Eye (tissue), 1 donor: ENCODE measurements around the gene ADTRP.

ENCODE experiments used
- DNase-seq: peaks from one replicate; pipeline ENCODE4 v3.0.0-alpha.2; 2015

The ADTRP gene

DNA sequence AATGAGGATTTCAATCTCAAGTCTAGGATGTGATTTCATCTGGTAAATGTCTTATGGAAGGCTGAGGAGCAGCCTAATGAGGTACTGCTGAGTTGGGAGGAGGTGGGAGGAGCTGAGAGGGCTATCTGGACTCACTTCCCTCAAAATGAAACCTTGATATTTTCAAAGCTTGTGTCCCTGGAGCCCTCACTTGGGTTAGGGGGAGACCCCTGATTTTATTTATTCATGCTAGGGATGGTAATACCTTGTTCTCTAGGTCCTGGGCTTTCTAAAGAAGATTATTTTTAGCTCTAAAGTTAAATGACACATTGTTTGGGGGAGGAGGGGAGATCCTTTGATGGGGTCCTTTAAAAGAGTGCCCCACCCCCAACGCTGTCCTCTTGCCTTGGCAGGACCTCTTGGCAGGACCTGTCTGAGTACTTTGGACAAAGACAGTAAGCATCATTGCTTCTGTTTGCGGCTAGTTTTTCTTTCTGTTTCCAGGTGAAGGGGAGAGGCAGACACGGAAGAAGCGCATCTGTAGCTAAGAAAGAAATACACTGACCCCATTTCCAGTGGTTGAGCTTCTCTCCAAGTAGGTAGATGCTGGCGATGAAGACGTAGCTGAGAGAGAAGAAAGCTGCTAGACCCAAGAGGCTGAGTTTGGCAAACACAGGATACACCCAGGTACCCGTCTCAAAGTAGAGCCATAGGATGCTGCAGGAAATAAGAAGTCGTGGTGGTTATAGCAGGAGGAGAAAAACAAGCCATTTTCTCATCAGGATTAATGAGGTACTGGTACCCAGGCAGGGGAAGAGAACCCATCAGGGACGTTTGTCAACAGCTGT is 55.6 kb downstream of the ADTRP start:
- no peak for DNase-seq

DNA sequence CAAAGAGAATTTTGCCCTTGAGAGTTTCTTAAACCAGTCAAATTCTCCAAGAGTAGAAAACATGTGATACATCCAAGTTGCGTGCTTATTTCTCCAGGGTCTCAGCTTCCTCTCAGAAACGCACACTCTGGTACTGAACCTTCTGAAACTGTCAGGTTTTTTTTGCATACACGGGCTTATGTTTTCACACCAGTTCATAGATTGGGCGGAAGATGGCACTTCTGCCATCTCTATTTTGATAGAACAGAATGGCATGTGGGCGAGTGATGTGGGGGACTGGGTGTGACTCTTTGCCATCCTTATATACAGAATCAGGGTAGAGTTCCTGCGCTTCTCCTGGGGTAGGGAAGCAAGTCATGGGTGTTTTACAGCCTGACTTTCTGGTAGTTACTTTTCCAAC is 56.4 kb downstream of the ADTRP start:
- DNase-seq: no peak

DNA sequence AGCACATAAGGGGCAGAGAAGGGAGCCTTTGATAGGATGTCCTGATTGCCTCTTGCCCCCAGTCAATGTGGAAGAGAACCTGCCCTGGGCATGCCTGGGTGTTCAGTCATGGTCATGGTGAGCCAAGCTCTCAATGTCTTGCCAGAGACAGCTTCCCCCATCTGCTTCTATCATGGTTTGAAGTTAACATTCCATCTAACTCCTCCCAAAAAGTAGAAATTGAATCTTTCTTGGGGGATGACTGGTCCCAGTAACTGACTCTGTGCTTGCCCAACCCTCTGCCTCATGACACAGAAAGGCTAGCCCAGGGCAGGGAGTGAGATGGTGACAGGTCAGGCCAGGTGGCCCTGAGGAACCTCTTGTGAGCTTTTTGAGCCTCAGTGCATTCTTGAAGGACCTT is 60.1 kb downstream of the ADTRP start:
- no peak for DNase-seq

DNA sequence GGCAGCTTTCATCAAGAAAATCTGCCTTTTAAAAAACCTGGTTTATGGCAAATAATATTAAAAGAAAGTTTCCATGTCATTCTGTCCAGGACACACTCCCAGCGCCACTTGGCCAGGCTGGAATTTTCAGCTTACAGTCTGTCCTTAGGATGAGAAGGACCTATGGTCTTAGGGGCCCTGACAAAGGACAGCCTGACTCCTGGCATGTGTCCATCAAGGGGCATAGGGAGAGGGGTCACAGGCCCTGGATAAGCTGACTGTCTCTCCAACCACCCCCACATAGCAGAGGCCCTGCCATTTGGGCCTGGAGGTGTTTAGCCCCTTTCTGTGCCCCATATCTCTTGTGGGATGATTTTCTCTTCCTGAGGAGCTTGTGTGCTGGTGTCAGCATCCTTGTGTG is 60.6 kb downstream of the ADTRP start:
- no peak for DNase-seq

DNA sequence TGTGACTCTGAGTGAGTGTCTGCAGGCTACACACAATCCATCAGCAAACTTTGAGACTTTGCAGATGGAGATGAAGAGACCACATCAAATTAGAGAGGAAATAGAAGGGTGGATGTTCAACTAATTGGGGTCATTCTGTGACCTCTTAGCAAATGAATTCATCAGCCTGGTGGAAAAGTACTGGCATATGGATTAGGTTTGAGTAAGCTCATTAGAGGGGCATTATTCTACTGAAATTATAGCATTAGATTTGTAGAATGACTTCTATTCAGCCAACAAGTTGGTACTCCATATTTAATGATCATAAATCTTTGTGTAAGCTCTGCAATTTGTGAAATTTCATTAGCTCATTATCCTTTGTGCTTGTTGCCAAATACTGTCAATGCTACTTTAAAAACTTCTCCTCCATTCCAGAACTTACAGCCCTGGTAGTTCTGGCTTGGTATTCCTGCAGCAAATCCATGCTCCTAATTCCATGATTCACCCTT is 63.8 kb downstream of the ADTRP start:
- DNase-seq: peak; percentile 91

DNA sequence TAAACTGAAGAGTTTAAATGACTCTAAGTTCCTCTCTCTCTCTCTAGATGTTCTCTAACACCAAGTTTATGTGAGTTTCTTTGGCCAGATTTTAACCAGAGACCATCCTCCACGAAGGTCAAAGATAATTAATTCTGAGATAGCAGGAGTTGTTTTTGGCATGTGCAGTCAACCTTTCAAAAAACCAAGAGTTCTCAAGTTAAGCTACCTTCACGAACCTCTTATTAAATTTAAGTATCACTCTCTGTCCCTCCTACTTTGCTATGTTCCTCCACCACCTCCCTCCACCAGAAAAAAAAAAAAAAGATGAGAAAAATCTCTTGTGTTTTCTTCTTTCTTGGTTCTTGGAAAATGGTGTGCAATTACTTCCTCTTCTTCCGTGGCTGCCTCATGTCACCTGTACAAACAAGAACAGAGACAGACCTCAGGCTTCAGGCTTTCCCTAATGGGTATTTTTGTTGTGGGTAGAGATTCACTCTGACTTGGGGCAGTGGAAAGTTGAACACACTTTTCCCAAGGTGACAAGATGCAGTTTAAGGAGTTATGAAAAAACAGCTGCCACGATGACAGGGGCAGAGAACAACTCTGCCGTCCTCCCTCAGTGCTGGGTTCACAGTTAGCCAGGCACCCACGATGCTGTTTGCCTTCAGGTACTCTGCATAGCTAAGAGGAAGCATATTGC is 64.3 kb downstream of the ADTRP start:
- DNase-seq: peak; percentile 33

DNA sequence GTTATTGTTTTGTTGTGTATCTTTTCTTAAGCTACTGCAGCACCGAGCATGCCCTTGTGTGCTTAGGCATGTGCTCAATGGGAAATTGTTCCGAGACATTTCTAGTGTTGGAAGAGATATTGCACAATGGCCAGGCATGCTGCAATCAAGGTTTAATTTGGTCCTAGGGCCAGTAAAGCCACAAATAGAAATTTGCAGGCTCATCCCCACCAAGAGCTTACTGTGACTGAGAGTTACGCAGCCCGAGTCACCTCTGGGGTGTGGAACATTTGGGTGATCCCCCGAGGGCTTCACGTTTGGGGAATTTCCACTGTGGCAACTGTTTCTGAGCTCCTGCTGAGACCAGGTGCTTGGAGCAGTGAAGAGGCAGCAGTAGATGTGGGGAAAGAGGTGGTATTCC is 65.8 kb downstream of the ADTRP start:
- DNase-seq: no peak

DNA sequence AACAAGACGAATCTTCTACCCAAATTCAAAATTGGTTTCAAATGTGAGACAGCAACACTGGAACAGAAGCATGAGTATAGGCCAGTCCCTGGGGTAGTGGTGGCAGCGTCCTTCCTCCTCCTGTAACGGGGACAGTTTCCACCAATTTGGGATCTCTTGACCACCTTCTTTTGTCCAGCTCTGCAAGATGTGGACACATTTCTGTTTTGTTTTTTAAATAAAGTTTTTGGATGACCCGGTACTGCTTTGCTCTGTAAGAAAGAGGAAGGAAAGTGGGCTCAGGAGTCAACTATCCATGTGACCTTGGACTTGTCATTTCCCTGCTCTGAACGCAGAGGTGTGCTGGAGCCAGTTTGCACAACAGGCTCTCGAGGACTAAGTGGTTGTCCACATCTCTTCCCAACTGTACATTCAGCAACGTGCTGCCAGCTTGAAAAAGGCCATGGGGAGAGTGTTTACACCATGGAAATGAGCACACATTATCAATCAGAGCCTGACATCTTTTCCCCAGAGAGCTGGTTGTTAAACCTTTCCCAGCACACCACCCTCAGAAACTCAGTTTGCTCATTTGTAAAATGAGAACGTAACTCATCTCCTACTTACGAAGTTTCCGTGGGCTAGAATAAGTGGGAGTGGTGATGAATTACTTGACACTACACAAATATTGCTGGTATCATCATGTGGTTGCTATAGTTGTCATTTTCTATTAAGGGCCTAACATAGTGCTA is 66.5 kb downstream of the ADTRP start:
- DNase-seq: no peak

DNA sequence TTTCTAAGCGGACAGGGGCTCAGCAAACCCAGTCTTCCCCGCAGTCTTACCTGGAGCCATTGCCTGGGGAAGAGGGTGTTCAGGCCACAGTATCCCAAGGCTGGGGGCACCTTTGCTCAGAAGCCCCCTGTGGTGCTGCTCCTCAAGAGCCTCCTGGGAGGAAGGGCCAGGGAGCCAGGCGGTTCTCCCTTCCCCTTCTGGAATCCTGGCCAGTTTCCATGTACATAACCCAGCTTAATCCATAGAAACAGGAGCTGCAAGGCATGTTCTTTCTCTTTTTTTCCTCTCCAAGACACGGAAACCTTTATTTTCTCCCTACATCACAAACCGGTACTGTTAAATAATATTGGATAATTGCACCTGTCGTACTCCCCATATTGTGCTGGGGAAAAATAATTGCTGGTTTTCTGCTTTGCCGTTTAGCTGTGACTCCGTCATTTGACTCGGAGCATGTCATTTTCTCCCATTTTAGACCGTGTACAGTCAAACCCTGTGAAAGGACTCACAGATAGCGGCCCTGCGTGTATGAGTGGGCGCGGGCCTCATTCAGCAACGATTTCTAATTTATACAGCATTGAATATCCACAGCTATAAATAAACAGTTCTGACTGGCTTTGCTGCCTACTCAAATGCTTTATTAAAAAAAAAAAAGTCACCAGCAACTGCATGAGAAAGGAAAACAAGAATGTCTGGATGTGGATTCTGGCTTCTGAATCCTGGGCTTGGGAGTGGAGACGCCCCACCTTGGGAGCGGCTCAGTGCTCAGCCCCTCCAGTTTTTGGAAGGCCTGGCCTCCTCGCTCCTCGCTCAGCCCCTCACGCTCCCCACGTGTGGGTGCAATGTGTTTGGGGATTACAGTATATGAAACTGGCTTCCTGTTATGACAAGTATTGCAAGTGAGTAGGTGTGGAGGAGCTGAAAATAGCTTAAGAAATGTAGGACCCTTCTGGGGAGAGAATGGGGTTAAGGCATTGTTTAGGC is 67.3 kb downstream of the ADTRP start:
- DNase-seq: peak; percentile 61

DNA sequence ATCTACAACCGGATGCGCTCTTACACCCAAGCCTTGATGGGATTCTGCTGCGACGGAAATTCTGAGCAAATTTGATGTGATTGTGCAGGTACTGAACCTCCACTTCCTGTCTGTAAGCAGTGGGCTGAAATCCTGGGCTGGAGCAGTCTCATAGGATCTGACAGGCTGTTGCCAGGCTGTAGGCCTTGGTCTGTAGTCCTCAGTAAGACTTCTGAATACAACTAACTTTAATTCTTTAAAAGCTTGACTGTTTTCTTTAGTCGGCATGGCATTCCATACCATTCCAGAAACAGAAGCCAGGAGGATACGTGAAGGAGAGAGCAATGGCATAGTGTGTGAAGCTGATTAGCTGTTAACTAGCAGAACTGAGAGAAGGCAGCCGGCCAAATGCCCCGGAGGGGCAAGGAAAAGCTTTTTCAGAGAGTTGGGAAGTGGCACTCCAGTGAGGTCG is 68.3 kb downstream of the ADTRP start:
- DNase-seq: peak; percentile 52

DNA sequence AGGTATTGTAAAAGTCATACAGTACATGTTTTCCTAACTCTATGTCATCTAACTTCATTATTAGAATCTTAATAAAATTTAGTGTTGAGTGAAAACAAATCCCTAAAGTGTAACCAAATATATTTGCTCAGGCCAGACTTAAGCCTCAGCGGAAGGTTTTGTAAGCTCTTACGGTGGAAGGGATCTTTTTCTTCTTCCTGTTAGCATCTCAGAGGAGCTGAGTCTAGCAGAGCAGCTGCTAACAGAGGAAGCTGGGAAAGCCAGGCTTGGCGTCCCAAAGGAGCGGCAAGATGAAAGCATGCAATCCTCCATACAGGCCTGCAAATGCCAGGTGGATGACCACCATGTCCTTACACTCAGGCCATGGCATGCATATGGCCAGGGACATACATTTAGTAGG is 72.4 kb downstream of the ADTRP start:
- DNase-seq: peak; percentile 59

DNA sequence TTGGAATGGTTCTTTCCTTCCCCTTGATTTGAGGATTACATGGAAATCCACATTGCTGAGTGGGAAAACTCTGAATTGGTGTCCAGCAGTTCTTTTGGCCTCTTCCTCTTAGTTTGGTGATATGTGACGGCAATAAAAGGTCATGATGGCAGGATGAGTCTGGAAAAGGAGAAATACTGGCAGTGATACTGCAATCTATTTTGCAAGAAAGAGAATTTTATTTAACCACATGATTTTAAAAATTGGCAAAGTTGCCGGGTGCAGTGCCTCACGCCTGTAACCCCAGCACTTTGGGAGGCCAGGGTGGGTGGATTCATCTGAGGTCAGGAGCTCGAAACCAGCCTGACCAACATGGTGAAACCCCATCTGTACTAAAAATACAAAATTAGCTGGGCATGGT is 73.1 kb downstream of the ADTRP start:
- no peak for DNase-seq

DNA sequence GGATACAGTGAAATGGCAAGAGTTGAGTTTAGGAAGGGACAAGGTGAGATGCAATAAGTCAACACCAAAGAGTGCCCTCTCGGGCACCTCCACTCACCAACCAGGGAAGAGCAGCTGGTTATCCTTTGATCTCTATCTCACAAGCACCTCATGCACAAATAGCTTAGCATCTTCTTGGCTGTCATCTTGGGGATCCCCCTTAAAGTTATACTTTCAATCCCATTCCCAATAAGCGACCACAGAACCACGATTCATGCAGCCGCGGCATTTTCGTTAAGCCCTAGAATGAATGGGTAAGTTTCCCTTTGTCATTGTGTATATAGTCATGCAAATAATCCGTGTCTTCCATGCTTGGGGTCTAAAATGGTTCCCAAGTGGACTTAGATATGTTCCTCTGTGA is 73.5 kb downstream of the ADTRP start:
- DNase-seq: no peak

DNA sequence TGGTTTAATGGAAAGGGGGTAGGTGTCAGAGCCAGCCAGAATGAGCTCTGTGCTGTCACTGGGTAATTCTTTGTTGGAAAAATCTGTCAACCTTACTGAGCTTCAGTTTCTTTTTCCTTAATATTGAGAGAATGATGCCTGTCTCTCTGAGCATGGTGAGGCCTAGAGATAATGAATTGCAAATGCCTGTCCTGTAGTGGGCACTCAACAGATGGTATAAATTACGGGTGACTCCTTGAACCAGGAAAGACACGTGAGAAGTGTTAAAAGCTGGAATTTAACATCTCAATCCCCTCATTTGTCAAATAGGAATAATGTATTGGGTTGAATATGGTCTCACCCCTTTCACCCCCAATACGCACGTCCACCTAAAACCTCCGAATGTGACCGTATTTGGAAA is 74.9 kb downstream of the ADTRP start:
- DNase-seq: no peak

DNA sequence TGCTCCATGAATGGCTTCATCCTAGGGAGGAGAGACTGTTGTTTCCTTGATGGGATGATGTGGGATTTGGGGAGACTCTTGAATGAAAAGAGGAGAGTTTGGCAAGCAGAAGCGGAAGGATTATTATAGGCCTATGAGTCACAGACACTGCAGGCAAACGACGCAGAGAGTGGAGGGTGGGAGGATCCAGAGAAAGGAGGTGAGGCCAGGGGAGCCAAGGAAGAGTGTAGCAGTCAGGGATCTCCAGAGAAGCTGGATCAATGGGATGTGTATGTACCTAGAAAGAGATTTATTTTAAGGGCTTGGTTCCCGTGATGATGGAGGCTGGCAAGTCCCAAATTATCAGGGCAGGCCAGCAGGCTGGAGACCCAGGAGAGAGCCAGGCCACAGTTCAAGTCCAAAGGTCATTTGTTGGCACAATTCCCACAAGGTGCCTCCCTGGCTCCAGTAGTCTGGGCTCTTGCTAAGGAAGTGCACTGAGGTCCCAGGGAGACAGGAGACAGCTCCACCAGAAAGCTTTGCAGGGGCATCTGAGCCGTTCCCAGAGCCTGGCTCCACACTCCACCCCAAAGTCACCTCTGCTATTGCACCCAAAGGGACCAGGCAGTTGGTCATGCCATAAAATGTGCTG is 76.0 kb downstream of the ADTRP start:
- DNase-seq: no peak

DNA sequence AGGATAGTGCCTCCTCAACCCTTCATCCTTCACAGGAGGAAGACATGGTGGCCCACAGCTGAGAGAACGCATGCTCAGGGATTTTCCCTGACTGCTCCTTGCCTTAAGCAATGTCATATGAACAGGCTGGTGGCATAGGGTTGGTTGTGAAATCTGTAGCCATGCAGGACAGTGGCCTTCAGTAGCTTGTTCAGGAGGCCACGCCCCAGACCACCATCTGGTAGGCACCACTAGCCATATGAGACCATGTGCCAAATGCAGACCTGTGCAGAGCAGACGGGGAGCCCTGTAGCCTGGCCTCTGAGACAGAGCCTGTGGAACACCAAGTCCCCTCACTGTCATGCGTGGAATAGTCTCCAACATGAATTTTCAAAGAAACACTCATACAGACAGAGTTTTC is 76.5 kb downstream of the ADTRP start:
- DNase-seq: no peak

DNA sequence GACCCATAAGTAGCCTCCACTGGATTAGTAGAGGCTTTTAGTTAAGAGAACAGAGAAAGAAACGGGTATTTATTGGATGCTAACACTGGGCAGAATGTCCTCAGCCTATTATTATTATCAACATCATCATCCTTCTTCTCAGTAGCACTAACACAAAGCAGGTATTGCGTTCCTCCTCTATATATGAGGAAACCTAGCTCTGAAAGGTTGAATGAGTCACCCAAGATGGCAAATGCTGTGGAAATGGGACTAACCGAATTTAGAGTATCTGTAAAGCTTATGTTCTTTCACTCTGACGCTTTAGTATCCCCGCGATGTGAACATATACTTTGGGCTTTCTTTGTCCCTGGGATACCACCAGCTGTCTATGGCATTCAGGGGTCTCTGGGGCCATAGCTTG is 77.0 kb downstream of the ADTRP start:
- no peak for DNase-seq

DNA sequence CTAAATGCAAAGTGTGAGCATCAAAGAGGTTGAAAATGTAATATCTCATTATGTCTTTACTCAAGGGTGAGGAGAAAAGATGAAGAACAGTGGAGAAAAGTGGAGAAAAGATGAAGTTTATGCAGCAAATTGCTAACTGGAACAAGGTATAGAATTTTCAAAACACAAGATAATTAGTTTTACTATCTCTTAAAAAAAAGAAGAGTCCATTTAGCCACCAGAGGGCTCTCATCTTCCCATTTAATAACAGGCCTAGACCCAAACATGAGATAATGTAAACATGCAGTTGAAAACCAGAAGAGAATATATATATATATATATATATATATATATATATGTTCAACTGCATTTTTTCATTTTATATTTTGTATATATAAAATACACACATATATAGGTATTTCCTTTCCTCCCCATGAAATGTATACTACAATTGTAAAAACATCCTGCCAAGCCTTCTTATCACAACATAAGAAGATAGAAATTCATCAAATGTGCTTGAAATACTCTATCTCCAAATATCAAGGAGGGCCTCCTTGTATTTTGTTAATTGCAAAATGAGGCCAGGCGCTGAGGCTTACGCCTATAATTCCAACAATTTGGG is 78.4 kb downstream of the ADTRP start:
- DNase-seq: peak; percentile 81

DNA sequence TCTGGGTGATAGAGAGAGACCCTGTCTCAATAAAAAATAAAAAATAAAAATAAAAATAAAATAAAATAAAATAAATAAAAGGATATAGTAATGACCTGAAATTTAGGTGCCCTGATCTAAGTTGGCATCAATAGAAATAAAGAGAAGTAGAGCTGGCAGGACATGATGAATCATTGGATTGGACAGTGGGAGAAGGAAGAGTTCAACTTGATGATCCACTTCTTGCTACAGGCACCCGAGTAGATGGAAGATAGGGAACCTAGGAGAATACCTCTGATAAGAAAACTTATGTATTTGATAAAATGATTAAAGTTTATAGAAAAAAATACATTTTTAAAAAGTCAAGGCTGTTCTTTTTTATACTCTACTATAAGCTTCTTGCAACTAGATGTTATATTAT is 79.0 kb downstream of the ADTRP start:
- no peak for DNase-seq

DNA sequence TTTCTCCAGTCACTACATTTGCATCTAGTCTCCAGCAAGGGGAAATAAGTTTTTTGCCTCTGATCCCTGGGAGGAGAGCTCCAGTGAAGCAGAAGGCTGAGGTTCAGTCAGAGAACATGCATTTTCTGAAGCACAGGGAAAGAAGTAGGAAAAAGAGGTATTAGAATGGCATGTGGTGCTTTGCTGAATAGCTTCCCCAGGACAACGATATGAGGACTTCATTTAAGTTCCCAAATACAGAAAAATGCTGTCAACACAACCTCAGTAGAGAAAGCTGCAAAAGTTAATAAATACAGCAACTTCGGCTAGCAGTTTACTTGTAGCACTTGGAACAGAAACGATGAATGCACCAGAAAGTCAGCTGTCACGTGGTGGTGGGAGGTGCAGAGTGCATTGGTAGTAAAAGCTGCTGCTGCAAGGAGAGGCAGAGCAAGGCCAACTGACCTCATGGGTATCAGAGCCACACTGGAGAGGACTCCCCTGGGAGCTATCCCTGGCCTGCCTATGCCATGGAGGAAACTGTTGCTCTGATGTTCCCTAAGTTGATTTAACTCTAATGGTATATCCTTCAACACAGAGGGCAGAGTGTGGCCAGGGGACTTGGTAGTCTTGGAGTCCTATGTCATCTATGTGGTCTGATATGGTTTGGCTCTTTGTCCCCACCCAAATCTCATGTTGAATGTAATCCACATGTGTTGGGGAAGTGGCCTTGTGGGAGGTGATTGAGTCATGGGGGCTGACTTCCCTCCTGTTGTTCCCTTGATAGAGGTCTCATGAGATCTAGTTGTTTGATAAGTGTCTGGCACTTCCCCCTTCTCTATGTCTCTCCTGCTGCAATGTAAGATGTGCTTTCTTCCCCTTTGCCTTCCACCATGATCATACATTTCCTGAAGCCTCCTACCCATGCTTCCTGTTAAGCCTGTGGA is 85.9 kb downstream of the ADTRP start:
- no peak for DNase-seq
